ENCODE results near the gene ETS2.

The ETS2 gene

DNA sequence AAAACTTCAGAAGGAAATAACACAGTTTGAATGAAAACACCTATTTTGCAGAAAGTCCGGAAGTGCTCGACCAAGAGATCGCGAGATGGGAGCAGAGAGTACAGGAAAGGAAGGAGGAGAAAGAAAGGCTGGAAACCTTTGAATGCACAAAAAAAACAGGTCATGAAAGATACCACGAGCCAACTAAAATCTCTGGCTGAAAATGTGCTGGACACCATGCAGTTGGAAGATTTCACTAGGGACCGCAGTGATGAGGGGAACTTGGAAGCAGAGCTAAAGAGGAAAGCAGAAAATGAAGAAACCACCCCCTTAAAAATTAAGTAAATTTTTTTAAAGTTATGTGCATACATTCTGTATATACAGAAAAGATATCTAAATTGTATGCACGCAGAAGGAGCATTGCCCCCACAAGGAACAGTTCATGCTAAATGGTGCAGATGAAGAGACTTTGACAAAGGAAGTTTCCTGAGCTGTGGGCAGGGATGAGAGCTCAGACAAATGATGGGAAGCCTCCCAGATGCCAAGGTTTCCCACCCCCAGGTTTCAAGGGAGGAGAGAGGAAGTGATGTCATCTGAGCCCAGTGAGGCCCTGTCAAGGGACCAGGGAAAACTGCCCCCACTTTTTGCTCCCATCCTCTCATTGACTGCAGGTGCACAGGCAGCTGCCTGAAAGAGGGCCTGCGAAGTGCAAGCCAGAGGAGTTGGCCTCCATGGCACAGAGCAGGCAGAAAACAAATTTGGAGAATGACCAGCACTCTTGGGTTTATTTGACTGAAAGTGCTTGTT, 52.5 kb downstream of the ETS2 start:
- H3K4me3 Mint-ChIP-seq, result no peak overlapping the region
- ATAC-seq (replicated peaks; ENCODE audit: extremely low read depth, poor library complexity, severe bottlenecking), result no peak
- H3K4me1 Mint-ChIP-seq, result no peaks in the 10 kb centered on the region
- peaks cover 1% of the 10 kb centered on the region for H3K36me3 Mint-ChIP-seq (ENCODE audit: insufficient read depth)
- no peak for DNase-seq (ENCODE audit: low spot score in 2 of 2)
- H3K27ac Mint-ChIP-seq (ENCODE audit: low read depth), result no peak overlapping the region
- no peaks in the 10 kb centered on the region for H3K9me3 Mint-ChIP-seq
- H3K27me3 Mint-ChIP-seq, result peaks cover 47% of the 10 kb centered on the region

DNA sequence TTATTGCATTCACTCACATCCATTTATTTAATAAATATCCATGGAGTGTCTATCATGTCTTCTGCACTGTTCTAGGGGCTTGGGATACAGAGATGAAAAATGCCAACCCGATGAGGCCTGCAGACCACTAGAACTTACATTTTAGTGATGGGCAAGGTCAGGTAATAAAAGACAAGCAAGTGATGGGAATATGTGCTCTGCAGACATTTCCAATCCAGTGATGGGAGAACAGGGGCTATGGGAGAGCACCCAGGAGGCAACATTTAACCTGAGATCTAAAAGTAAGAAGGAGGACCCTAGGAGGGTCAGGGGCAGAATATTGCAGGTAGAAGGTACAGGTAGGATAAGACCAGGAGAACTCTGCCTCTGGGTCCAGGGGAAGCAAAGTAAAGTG, 53.1 kb downstream of the ETS2 start:
- no peak for ATAC-seq (replicated peaks; ENCODE audit: extremely low read depth, poor library complexity, severe bottlenecking)
- H3K27ac Mint-ChIP-seq (ENCODE audit: low read depth), result no peak overlapping the region
- H3K36me3 Mint-ChIP-seq (ENCODE audit: insufficient read depth), result peaks cover 1% of the 10 kb centered on the region
- no peak for DNase-seq (ENCODE audit: low spot score in 2 of 2)
- peaks cover 53% of the 10 kb centered on the region for H3K27me3 Mint-ChIP-seq
- no peaks in the 10 kb centered on the region for H3K9me3 Mint-ChIP-seq
- H3K4me1 Mint-ChIP-seq, result no peaks in the 10 kb centered on the region
- no peak overlapping the region for H3K4me3 Mint-ChIP-seq

DNA sequence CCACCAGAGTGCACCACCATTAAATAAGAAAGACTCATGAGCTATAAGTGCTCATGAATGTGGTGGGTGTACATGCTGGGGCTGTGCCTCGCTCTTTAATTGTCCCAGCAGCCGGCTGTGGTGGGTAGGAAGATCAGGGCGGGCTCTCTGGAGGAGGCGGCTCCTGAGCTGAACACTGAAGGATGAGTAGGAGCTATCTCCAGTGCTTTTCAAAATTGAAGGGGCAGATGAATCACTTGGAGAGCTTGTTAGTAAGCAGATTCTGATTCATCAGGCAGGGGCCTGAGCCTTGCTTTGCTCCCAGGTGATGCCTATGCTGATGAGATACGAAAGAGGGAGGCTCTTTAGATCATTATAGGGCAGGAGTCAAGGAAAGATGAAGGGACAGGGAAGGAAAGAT, 54.1 kb downstream of the ETS2 start:
- Mint-ChIP-seq H3K9me3 (no peaks in the 10 kb centered on the region), H3K27me3 (peaks cover 53% of the 10 kb centered on the region), H3K4me1 (no peaks in the 10 kb centered on the region), H3K36me3 (ENCODE audit: insufficient read depth) (peaks cover 1% of the 10 kb centered on the region), H3K27ac (ENCODE audit: low read depth) (no peak overlapping the region), H3K4me3 (no peak overlapping the region)
- ATAC-seq (replicated peaks; ENCODE audit: extremely low read depth, poor library complexity, severe bottlenecking) (no peak), DNase-seq (ENCODE audit: low spot score in 2 of 2) (no peak)

DNA sequence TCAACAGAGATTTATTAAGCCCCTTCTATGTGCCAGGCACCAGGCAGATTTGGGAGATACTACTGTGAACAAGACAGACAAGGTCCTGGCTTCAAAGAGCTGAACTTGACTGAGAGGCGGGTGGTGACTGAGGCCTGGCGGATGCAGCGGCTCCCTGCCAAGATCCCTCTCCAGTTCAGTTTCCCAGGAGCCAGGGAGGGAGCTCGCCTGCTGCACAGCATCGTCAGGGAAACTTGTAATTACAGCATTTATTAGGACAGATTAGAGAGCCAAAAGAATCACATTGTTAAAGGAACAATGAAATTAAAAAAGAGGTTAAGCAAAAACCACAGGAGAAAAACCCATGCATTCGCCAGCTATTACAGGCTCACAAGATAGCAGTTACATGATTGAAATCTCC, 55.3 kb downstream of the ETS2 start:
- no peaks in the 10 kb centered on the region for H3K4me1 Mint-ChIP-seq
- H3K27me3 Mint-ChIP-seq, result peaks cover 61% of the 10 kb centered on the region
- no peaks in the 10 kb centered on the region for H3K36me3 Mint-ChIP-seq (ENCODE audit: insufficient read depth)
- H3K27ac Mint-ChIP-seq (ENCODE audit: low read depth), result no peak overlapping the region
- DNase-seq (ENCODE audit: low spot score in 2 of 2) (no peak), ATAC-seq (replicated peaks; ENCODE audit: extremely low read depth, poor library complexity, severe bottlenecking) (no peak)
- no peak overlapping the region for H3K4me3 Mint-ChIP-seq
- H3K9me3 Mint-ChIP-seq, result no peaks in the 10 kb centered on the region

DNA sequence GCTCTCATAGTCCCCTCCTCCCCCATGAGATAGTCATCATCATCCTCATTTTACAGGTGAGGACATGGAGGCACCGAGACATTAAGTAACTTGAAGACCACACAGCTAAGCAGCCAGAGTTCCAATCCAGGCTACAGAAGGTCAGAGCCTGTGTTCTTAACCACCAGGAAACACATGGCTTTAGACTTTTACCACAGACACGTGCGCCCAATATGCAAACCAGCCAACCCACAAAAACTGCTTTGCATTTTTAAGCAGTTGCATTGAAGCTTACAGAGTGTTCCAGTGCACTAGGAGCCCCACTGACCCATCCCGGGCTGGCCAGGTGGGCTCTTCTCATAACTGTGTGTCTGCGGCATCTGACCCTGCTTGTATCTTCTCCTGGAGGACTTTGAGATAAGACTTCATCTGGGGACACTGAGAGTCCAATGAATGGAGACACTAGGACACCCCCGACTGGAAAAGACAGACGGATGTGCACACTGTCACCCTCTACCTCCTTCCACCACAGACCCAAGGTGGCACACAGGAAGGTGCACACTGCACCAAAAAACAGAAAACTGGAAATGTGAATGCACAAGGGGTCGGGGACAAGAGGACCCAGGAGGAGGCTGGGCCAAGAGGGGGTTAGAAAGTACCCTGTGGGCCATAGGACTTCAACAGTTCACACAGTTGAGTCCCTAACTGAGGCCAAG, 56.4 kb downstream of the ETS2 start:
- H3K4me3 Mint-ChIP-seq, result no peak overlapping the region
- ATAC-seq (replicated peaks; ENCODE audit: extremely low read depth, poor library complexity, severe bottlenecking) (no peak), DNase-seq (ENCODE audit: low spot score in 2 of 2) (no peak)
- H3K36me3 Mint-ChIP-seq (ENCODE audit: insufficient read depth), result no peaks in the 10 kb centered on the region
- H3K27ac Mint-ChIP-seq (ENCODE audit: low read depth), result no peak overlapping the region
- H3K27me3 Mint-ChIP-seq, result peaks cover 72% of the 10 kb centered on the region
- no peaks in the 10 kb centered on the region for H3K4me1 Mint-ChIP-seq
- H3K9me3 Mint-ChIP-seq, result no peaks in the 10 kb centered on the region

DNA sequence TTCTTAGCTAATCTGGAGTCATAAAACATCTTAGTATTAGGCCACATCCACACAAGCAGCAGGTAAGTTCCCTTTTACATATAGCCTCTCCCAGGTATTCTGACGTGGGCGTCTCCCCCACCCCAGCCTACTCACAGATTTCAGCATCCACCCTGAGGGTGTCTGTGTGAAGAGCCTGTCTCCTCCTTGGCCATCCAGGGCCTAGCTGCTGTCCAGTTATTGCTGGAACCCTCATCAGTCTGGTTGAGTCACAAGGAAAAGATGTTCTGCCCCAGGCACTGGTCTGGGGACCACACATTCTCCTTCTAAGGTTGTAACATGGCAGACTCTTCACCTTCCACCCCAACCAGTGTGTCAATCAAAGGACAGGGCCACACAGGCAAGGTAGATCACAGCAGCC, 57.6 kb downstream of the ETS2 start:
- Mint-ChIP-seq H3K4me1 (no peaks in the 10 kb centered on the region), H3K27ac (ENCODE audit: low read depth) (no peak overlapping the region), H3K9me3 (no peaks in the 10 kb centered on the region), H3K4me3 (no peak overlapping the region), H3K27me3 (peaks cover 78% of the 10 kb centered on the region), H3K36me3 (ENCODE audit: insufficient read depth) (no peaks in the 10 kb centered on the region)
- no peak for ATAC-seq (replicated peaks; ENCODE audit: extremely low read depth, poor library complexity, severe bottlenecking)
- DNase-seq (ENCODE audit: low spot score in 2 of 2), result no peak

DNA sequence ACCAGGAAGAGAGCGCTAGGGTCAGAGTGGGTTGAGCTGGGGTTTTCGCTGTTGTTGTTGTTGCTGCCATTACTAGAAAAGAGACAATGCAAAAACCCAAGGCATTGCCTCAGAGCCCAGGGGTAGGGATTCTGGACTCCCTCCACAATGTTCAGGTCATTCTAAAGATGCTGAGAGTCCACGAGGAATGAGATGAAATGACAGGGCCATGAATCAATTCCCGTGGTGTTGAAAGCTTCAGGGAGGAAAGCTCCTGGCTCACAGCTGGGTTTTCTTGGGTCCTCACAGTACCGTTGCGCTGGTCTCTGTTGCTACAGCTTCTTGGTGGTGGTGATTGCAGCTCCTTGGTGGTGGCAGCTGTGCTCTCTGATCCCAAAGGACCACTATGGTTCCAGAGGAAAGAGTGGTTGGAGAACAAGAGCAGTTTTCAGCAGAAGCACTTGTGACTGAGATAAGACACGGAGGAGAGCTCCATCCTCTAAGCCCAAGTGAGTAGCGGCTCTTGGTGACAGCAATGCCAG, 58.2 kb downstream of the ETS2 start:
- DNase-seq (ENCODE audit: low spot score in 2 of 2) (no peak), ATAC-seq (replicated peaks; ENCODE audit: extremely low read depth, poor library complexity, severe bottlenecking) (no peak)
- Mint-ChIP-seq H3K36me3 (ENCODE audit: insufficient read depth) (no peaks in the 10 kb centered on the region), H3K4me1 (no peaks in the 10 kb centered on the region), H3K9me3 (no peaks in the 10 kb centered on the region), H3K27me3 (peaks cover 72% of the 10 kb centered on the region), H3K4me3 (no peak overlapping the region), H3K27ac (ENCODE audit: low read depth) (no peak overlapping the region)

DNA sequence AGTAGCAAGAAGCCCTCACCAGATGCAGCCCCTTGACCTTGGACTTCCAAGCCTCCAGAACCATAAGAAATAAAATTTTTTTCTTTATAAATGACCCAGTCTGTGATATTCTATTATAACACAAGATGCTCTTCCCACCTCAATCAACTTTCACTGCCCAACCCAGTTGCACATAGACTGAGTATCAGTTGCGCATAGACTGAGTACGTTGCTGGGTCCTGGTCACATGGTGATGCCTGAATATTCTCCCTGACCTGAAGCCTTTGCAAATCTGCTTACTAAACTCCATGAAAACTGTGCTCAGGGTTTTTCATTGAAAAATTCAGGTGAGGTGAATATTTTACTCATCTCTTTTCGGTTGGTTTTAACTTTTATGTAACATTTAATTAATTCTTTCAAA, 59.2 kb downstream of the ETS2 start:
- DNase-seq (ENCODE audit: low spot score in 2 of 2) (no peak), ATAC-seq (replicated peaks; ENCODE audit: extremely low read depth, poor library complexity, severe bottlenecking) (no peak)
- Mint-ChIP-seq H3K36me3 (ENCODE audit: insufficient read depth) (no peaks in the 10 kb centered on the region), H3K4me1 (no peaks in the 10 kb centered on the region), H3K27ac (ENCODE audit: low read depth) (no peak overlapping the region), H3K9me3 (no peaks in the 10 kb centered on the region), H3K27me3 (peaks cover 61% of the 10 kb centered on the region), H3K4me3 (no peak overlapping the region)

DNA sequence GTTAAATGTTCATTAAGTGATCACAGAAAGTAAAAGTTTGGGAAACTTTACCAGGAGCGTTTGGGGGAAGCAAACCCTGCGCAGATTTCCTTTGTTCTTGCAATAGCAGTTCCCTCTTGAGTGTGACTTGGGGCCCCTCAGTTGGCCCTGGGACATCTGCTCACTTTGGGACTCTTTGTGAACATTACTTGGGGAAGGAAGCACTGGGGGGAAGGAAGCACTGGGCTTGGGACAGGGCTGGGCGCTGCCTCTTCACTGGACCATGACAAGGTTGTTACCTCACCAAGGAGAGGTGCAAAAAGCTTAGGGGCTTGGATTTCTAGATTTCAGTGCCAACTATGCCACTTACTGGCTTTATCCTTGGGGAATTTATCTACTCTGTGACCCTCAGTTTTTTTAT, 63.5 kb downstream of the ETS2 start:
- H3K27ac Mint-ChIP-seq (ENCODE audit: low read depth), result no peak overlapping the region
- ATAC-seq (replicated peaks; ENCODE audit: extremely low read depth, poor library complexity, severe bottlenecking), result no peak
- H3K27me3 Mint-ChIP-seq, result peaks cover 60% of the 10 kb centered on the region

DNA sequence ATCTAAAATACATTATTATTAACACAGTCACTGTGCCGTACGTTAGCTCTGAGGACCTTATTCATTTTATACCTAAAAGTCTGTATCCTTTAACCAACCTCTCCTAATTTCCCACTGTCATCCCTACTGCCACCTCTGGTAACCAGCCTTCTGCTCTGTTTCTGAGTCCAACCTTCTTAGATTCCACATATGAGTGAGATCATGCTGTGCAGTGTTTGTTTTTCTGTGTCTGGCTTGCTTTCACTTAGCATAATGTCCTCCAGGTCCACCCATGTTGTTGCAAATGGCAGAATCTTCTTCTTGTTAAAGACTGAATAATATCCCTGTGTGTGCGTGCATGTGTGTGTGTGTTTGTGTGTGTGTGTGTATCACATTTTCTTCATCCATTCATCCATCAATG, 64.2 kb downstream of the ETS2 start:
- no peak overlapping the region for H3K27ac Mint-ChIP-seq (ENCODE audit: low read depth)
- H3K4me3 Mint-ChIP-seq, result no peak overlapping the region
- ATAC-seq (replicated peaks; ENCODE audit: extremely low read depth, poor library complexity, severe bottlenecking), result no peak
- peaks cover 54% of the 10 kb centered on the region for H3K27me3 Mint-ChIP-seq
- H3K9me3 Mint-ChIP-seq, result no peaks in the 10 kb centered on the region
- H3K36me3 Mint-ChIP-seq (ENCODE audit: insufficient read depth), result no peaks in the 10 kb centered on the region
- DNase-seq (ENCODE audit: low spot score in 2 of 2), result no peak
- H3K4me1 Mint-ChIP-seq, result no peaks in the 10 kb centered on the region

More for the DNA sequence above, 63.5 kb downstream of the ETS2 start:
- Mint-ChIP-seq H3K9me3 (no peaks in the 10 kb centered on the region), H3K4me1 (no peaks in the 10 kb centered on the region), H3K36me3 (ENCODE audit: insufficient read depth) (no peaks in the 10 kb centered on the region), H3K4me3 (no peak overlapping the region)
- no peak for DNase-seq (ENCODE audit: low spot score in 2 of 2)

Measured in central memory CD8-positive, alpha-beta T cell (primary cell).